Measurements from ENCODE around the gene TEC.

The TEC gene

DNA sequence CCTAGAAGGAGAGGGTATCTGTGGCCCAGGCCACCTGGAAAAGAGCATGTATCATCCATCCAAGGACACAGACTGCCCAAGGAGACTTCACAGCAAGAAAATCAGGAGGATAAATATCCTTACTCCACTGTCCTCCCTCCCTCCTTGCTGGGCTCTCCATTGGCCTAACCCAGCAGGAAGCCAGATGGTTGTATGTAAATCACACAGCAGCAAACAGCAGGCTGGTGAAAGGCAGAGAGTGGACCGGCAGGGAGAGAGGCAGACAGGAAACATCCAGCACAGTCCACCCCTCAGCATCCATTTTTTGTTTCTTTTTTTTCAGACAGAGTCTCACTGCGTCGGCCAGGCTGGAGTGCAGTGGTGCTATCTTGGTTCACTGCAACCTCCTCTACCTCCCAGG, 153.1 kb downstream of the TEC start:
- Histone ChIP-seq H3K36me3 (ENCODE audit: control insufficient read depth, insufficient read depth, low read length) (no peaks in the 10 kb centered on the region), H3K27ac (ENCODE audit: insufficient read depth, low read depth, low read length, poor library complexity, severe bottlenecking) (no peak overlapping the region), H3K27me3 (ENCODE audit: control insufficient read depth, insufficient read depth, low read length, poor library complexity, severe bottlenecking) (no peaks in the 10 kb centered on the region), H3K4me1 (ENCODE audit: control insufficient read depth, insufficient read depth, low read length) (no peaks in the 10 kb centered on the region), H3K4me3 (ENCODE audit: insufficient read depth, low read depth, low read length) (no peak overlapping the region), H3K9me3 (ENCODE audit: control insufficient read depth, low read length) (no peaks in the 10 kb centered on the region)
- WGBS, 2 experiments: 68 to 73% methylated on average over 3 of the region's 3 CpGs

DNA sequence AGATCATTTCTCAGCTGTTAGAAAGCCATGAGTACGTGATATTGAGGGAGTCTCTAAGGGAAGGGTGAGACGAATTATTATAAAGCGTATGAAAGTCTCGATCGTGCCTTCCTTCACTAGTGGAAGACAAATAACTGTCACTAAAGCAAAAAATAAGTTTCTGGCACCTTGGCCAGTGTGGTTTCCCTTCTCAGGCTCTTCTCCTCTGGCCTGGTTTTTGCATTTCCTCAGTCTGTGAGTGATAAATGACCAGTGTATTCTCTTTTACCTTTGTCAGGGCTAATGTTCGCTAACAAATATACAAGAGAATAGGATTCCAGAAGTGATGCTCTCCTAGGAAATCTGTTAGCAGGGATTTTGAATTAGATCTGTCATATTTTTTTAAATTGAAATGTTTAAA, 155.2 kb downstream of the TEC start:
- no peak overlapping the region for H3K27ac ChIP-seq (ENCODE audit: insufficient read depth, low read depth, low read length, poor library complexity, severe bottlenecking)
- H3K9me3 ChIP-seq (ENCODE audit: control insufficient read depth, low read length): no peaks in the 10 kb centered on the region
- 96% methylated on average over 5 to 6 of the region's 6 CpGs for WGBS, 2 experiments
- no peaks in the 10 kb centered on the region for H3K36me3 ChIP-seq (ENCODE audit: control insufficient read depth, insufficient read depth, low read length)
- H3K4me3 ChIP-seq (ENCODE audit: insufficient read depth, low read depth, low read length): no peak overlapping the region
- H3K4me1 ChIP-seq (ENCODE audit: control insufficient read depth, insufficient read depth, low read length): no peaks in the 10 kb centered on the region
- no peaks in the 10 kb centered on the region for H3K27me3 ChIP-seq (ENCODE audit: control insufficient read depth, insufficient read depth, low read length, poor library complexity, severe bottlenecking)

DNA sequence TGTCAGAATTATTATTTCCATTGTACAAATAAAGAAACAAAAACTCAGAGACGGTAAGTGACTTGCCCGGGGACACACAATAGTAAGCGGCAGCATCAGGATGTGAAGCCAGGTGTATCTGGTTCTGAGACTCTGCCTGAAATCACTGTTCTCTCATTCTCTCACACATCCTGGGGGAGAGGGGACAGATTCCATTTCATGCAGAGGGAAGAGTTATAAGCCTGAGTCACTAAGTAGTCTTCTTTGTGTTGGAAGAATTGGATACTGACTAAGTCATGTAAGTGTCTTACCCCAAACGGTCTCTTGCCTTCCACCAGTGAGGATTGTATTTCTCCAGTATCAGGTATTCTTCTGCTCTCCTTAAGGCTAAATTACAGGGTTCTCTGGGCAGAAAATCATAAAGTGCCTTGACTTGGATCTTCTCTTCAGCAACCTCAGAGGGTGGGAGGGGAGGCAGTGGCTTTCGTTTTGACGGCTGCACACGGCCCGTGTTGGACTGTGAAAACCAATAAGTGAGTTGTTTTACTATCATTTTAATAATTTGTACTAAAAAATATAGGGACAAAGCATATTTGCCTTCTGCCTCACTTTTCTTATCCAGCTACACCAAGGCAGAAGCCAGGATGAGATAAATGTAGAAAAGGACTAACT, 157.5 kb downstream of the TEC start:
- no peaks in the 10 kb centered on the region for H3K9me3 ChIP-seq (ENCODE audit: control insufficient read depth, low read length)
- H3K4me1 ChIP-seq (ENCODE audit: control insufficient read depth, insufficient read depth, low read length): no peaks in the 10 kb centered on the region
- H3K36me3 ChIP-seq (ENCODE audit: control insufficient read depth, insufficient read depth, low read length): no peaks in the 10 kb centered on the region
- WGBS, 2 experiments: 87 to 91% methylated on average over 4 to 8 of the region's 8 CpGs
- no peaks in the 10 kb centered on the region for H3K27me3 ChIP-seq (ENCODE audit: control insufficient read depth, insufficient read depth, low read length, poor library complexity, severe bottlenecking)
- H3K27ac ChIP-seq (ENCODE audit: insufficient read depth, low read depth, low read length, poor library complexity, severe bottlenecking): no peak overlapping the region
- no peak overlapping the region for H3K4me3 ChIP-seq (ENCODE audit: insufficient read depth, low read depth, low read length)

DNA sequence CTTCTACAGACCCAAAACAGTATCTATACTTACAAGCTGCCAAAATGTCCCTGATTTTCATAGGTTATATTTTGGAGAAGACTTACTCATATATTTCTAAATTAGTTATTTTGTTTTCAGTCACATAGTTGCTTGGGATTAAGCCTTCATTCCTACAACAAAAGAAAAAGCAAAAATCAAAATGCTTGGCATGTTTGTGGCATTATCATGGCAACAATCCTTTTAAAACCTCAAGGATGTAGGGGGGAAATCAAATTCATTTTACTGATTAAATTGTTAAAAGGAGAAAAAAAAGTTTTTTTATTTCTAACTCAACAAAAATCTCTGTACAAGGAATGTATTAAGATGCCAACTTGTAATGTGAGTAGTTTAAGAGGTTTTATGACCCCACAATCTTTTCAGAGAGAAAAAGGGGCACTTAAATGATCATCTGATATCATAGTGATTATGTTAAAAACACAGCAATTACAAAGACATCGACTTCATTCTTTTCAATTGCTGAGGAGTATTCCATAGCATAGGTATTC, 159.1 kb downstream of the TEC start:
- Histone ChIP-seq H3K27ac (ENCODE audit: insufficient read depth, low read depth, low read length, poor library complexity, severe bottlenecking) (no peak overlapping the region), H3K27me3 (ENCODE audit: control insufficient read depth, insufficient read depth, low read length, poor library complexity, severe bottlenecking) (no peaks in the 10 kb centered on the region), H3K4me3 (ENCODE audit: insufficient read depth, low read depth, low read length) (no peak overlapping the region), H3K9me3 (ENCODE audit: control insufficient read depth, low read length) (no peaks in the 10 kb centered on the region), H3K4me1 (ENCODE audit: control insufficient read depth, insufficient read depth, low read length) (no peaks in the 10 kb centered on the region), H3K36me3 (ENCODE audit: control insufficient read depth, insufficient read depth, low read length) (no peaks in the 10 kb centered on the region)
- WGBS, 2 experiments: 91 to 100% methylated on average over 1 of the region's 1 CpG

DNA sequence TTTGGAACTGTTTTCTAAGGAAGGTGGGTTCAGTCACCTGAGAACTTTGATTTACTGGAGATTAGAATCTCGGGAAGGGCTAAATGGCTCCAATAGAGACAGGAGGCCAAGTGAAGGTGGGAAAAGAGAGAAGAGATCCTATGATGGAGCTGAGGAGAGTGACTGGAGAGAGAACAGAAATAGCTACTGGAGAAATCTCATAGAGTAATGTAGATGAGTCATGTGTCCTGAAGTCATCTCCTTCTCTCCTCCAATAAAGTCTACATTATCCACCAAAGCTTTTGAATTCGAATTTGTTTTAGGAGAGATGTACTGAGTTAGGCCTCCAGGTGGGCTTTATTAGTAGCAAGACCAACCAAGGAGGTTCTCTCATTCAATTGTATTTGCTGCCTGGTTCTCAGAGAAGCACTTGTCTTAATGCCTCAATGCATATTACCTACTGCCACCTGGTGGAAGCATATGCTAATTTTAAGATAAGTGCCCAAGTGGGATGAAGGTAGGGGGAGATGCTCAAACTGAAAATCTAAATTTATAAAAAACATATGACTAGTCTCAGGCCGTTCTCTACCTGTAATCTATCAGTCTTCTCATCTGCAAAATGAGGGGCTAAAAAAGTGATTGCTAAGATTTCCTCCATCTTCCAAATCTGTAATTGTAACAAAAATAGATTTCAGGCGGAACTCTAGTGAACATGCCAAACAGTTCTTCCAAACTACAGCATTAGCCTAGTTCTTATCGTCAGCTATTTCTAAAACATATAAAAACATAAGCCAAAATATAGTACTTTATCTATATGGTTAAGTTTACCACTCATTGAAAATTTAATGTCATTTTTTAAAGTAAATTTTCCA, 160.0 kb downstream of the TEC start:
- H3K4me3 ChIP-seq (ENCODE audit: insufficient read depth, low read depth, low read length): no peak overlapping the region
- no peaks in the 10 kb centered on the region for H3K27me3 ChIP-seq (ENCODE audit: control insufficient read depth, insufficient read depth, low read length, poor library complexity, severe bottlenecking)
- H3K4me1 ChIP-seq (ENCODE audit: control insufficient read depth, insufficient read depth, low read length): no peaks in the 10 kb centered on the region
- no peaks in the 10 kb centered on the region for H3K36me3 ChIP-seq (ENCODE audit: control insufficient read depth, insufficient read depth, low read length)
- no peak overlapping the region for H3K27ac ChIP-seq (ENCODE audit: insufficient read depth, low read depth, low read length, poor library complexity, severe bottlenecking)
- no peaks in the 10 kb centered on the region for H3K9me3 ChIP-seq (ENCODE audit: control insufficient read depth, low read length)
- 83 to 87% methylated on average over 3 to 5 of the region's 5 CpGs for WGBS, 2 experiments

DNA sequence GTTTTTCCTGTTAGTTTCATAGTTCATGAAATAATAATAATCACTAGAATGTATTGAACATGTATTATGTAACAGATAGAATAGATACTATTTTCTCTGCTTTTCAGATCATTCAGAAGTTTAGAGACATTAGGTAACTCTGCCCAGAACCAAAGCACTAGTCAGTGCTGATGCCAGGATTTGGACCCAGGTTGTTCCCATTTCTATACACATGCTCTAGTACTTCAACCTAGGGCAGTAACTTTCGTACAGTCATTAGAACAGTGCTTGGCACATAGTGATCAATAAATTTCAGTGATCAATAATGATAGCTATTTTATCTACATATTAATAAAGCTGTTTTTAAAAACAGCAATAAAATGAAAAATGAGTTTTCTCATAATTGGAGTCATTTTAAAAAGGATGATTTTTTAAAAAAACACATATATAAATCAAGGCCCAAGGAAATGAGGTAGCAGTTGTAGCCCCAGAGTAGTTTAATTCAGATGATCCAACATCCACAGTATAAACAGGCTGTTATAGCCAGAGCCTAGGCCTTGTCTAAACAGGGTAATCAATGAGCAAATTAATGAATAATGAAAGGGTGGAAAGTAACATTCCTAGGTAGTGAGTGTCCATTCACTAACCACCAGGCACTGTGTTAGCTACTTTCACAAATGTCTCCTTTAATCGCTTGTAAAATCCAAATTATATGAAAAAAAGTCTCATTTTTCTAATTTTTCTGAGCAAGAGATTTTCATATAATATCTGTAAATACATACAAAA, 161.1 kb downstream of the TEC start:
- H3K9me3 ChIP-seq (ENCODE audit: control insufficient read depth, low read length): no peaks in the 10 kb centered on the region
- H3K27ac ChIP-seq (ENCODE audit: insufficient read depth, low read depth, low read length, poor library complexity, severe bottlenecking): no peak overlapping the region
- H3K36me3 ChIP-seq (ENCODE audit: control insufficient read depth, insufficient read depth, low read length): no peaks in the 10 kb centered on the region
- H3K4me3 ChIP-seq (ENCODE audit: insufficient read depth, low read depth, low read length): no peak overlapping the region
- H3K27me3 ChIP-seq (ENCODE audit: control insufficient read depth, insufficient read depth, low read length, poor library complexity, severe bottlenecking): no peaks in the 10 kb centered on the region
- WGBS, 2 experiments: 95% methylated on average over 2 of the region's 2 CpGs; no CpG with 5 or more reads in 1 of the 2 experiments
- H3K4me1 ChIP-seq (ENCODE audit: control insufficient read depth, insufficient read depth, low read length): no peaks in the 10 kb centered on the region

DNA sequence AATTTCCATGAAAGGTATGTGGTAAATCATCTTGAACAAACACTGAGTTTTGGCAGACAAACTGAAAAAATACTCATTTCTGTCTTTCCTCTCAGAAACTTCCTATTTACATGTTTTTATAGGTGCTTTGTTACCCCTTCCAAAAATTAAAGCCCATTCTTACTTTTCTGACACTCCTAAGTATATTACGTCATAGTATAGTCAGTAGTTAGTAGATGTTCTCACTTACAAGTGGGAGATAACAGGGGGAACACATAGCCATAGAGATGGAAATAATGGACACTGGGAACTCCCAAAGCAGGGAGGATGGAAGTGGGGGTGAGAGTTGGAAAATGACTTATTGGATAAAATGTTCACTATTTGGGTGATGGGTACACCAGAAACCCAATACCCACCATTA, 164.4 kb downstream of the TEC start:
- Histone ChIP-seq H3K4me3 (ENCODE audit: insufficient read depth, low read depth, low read length) (no peak overlapping the region), H3K27ac (ENCODE audit: insufficient read depth, low read depth, low read length, poor library complexity, severe bottlenecking) (no peak overlapping the region), H3K27me3 (ENCODE audit: control insufficient read depth, insufficient read depth, low read length, poor library complexity, severe bottlenecking) (no peaks in the 10 kb centered on the region), H3K9me3 (ENCODE audit: control insufficient read depth, low read length) (no peaks in the 10 kb centered on the region), H3K4me1 (ENCODE audit: control insufficient read depth, insufficient read depth, low read length) (no peaks in the 10 kb centered on the region), H3K36me3 (ENCODE audit: control insufficient read depth, insufficient read depth, low read length) (no peaks in the 10 kb centered on the region)
- WGBS, 2 experiments: 90% methylated on average over 1 of the region's 1 CpG; no CpG with 5 or more reads in 1 of the 2 experiments

DNA sequence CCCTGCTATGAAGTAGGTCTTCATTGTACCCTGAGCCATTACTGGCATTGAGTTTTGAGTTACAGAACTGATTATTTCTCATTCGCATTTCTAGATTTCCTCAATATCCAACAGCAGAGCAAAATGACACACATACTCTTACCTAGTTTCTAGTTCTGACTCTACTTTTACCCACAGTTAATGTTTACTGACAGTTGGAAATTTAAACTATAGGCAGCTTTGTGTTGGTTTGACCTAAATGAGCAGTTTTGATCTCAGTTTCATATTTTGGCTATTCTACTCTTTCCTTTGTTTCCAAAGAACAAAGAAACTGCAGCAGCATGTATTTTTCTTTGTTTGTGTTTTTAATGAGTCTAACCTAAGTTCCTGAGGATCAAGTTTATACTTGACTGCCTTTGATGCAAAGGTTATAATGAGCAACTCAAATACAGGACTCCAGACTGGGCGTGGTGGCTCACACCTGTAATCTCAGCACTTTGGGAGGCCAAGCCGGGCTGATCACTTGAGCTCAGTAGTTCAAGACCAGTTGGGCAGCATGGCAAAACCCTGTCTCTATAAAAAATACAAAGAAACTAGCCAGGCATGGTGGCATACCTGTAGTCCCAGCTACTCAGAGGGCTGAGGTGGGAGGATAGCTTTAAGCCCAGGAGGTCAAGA, 166.0 kb downstream of the TEC start:
- Histone ChIP-seq H3K36me3 (ENCODE audit: control insufficient read depth, insufficient read depth, low read length) (no peaks in the 10 kb centered on the region), H3K4me1 (ENCODE audit: control insufficient read depth, insufficient read depth, low read length) (no peaks in the 10 kb centered on the region), H3K9me3 (ENCODE audit: control insufficient read depth, low read length) (no peaks in the 10 kb centered on the region), H3K27ac (ENCODE audit: insufficient read depth, low read depth, low read length, poor library complexity, severe bottlenecking) (no peak overlapping the region), H3K4me3 (ENCODE audit: insufficient read depth, low read depth, low read length) (no peak overlapping the region), H3K27me3 (ENCODE audit: control insufficient read depth, insufficient read depth, low read length, poor library complexity, severe bottlenecking) (no peaks in the 10 kb centered on the region)
- WGBS, 2 experiments: 70 to 78% methylated on average over 3 of the region's 3 CpGs

DNA sequence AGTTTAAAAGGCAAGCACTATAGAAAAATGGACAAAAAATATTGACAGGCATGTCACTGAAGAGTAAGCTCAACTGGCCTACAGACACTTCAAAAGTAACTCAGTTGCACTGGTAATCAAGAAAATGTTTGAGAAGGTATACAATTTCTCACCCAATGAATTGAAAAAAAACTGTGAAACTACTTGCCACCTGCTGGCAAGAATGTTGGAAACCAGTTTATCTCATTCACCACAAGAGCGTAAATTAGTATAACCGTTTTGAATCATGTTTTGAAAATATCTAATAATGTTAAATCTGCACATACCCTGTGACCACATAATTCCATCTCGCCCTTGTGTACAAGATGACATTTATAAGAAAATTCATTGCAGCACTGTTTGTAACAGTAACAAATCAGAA, 167.3 kb downstream of the TEC start:
- no peaks in the 10 kb centered on the region for H3K36me3 ChIP-seq (ENCODE audit: control insufficient read depth, insufficient read depth, low read length)
- no peak overlapping the region for H3K4me3 ChIP-seq (ENCODE audit: insufficient read depth, low read depth, low read length)
- no peaks in the 10 kb centered on the region for H3K27me3 ChIP-seq (ENCODE audit: control insufficient read depth, insufficient read depth, low read length, poor library complexity, severe bottlenecking)
- no peaks in the 10 kb centered on the region for H3K9me3 ChIP-seq (ENCODE audit: control insufficient read depth, low read length)
- H3K27ac ChIP-seq (ENCODE audit: insufficient read depth, low read depth, low read length, poor library complexity, severe bottlenecking): no peak overlapping the region
- H3K4me1 ChIP-seq (ENCODE audit: control insufficient read depth, insufficient read depth, low read length): no peaks in the 10 kb centered on the region
- WGBS, 2 experiments: 95% methylated on average over 3 of the region's 3 CpGs; no CpG with 5 or more reads in 1 of the 2 experiments
